ENCODE results near the gene DDIAS. TPM values are rescaled to one million over a fixed set of nuclear protein-coding genes. Genes with fewer than 3 reads are reported as not detected.
A peak's percentile ranks its signal among the peaks of the same experiment; 100 is the strongest.

Gene DDIAS
- total RNA-seq, 1 experiment from 2014 or later: 17.1 TPM

DNA sequence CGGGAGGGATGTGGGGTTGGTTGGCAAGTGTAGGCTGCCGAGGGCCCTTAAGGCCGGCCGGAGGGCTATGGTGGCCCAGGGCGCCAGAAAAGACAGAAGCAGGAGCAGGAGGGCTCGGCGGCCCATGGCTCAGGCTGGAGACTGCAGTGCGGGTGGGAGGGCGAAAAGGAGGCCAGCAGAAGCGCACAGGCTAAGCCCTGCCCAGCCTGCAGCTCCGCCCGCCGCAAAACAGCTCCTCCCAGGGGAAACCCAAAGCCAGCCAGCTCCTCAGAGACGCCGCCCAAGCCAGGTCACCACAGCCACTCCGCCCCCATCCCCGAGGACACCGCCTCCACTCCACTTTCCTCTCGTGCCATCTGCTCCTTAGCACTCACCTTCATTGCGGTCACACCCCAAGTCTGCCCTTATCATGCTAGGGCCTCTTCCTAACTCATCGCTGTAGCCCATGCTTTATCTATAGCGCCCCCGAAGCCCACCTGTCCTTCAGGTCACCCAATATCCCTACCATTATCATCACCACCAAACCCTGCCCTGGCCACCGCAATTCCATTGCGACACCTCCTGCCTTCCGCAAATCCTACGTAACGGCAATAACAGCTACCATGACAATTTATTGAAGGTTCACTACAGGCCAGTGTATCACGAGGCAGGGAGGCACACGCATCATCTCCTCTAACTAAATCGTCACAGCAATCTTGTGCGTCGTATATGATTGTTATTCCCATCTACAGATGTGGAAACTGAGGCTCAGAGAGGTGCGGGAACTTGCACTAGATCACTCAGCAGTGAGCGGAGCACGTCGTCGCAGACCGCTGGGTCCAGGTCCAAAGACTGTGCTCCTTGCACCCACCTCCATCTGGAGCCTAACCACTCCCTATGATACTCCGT is 1.0 kb upstream of the DDIAS start, which contains the start of gene PRCP (continued):
- TF ChIP-seq ZBTB33 (IDR thresholded peaks at IDR 0.05; ENCODE audit: extremely low read depth, insufficient replicate concordance, low read length): no peak
- TF ChIP-seq SIN3A (IDR thresholded peaks at IDR 0.05; ENCODE audit: low read depth): peak; percentile 82
- peak; percentile 97 for TF ChIP-seq POLR2AphosphoS5 (IDR thresholded peaks at IDR 0.05; ENCODE audit: low read depth, low read length)
- peak; percentile 74 for TF ChIP-seq TCF7L2 (IDR thresholded peaks at IDR 0.05; ENCODE audit: borderline replicate concordance, extremely low read depth, insufficient read depth, insufficient read length)
- no peak for TF ChIP-seq JUND (IDR thresholded peaks at IDR 0.05)
- peak; percentile 47; the same call in 1 of the 2 replicates for TF ChIP-seq ZFX (IDR thresholded peaks at IDR 0.05)

GRCh38 chr11:82901922-82902485 is 468 bp downstream of the DDIAS start:
- ChIA-PET RAD21 (ENCODE audit: low non-redundant PET in 1 of 2, low total read pairs in 2 of 2, uncharacterized antibody in 2 of 2, unreplicated experiment in 2 of 2) (no interaction called here), POLR2A (interaction anchor here (0.8 to 2.1 kb wide), 5 partner anchors 33 to 802 kb away, joined by 3 to 15 read pairs (median 3); partner anchors contain the start of genes CCDC90B and PCF11), CTCF (interaction anchor here (1.0 to 2.7 kb wide), 7 partner anchors 25 to 391 kb away, joined by 3 to 14 read pairs (median 4); partner anchors contain the start of gene CCDC90B)
- H3K9me2 ChIP-seq (ENCODE audit: insufficient read depth): no peaks in the 10 kb centered on the region
- DNase-seq (ENCODE audit: low read depth, low spot score): no peak
- peak overlapping the region; percentile 55 to 96 for H3K4me3 ChIP-seq (replicated peaks in 1 of 2; ENCODE audit: low read depth in 1 of 2, low read length in 2 of 2)
- H3K9ac ChIP-seq (ENCODE audit: low read length): peak overlapping the region; percentile 84
- no peaks in the 10 kb centered on the region for H3K9me3 ChIP-seq (ENCODE audit: control insufficient read depth in 1 of 2, insufficient read depth in 1 of 2, low read depth in 1 of 2, low read length in 2 of 2)
- H3K36me3 ChIP-seq (ENCODE audit: control insufficient read depth in 1 of 2, insufficient read depth in 2 of 2, low read length in 2 of 2): no peaks in the 10 kb centered on the region
- peaks cover 10 to 24% of the 10 kb centered on the region in 2 experiments; a peak in 3 of 4 replicates for H3K4me1 ChIP-seq (ENCODE audit: control insufficient read depth in 1 of 2, insufficient read depth in 2 of 2, low read length in 2 of 2)
- peaks cover 13% of the 10 kb centered on the region; the same call in 1 of the 2 replicates for H4K20me1 ChIP-seq (ENCODE audit: insufficient read depth)
- peak overlapping the region; percentile 65 for H2AFZ ChIP-seq (ENCODE audit: low read depth, low read length, poor library complexity, severe bottlenecking)
- TSS peak; percentile 67 for BruUV-seq (replicated peaks)
- no peaks in the 10 kb centered on the region for H3K27me3 ChIP-seq (ENCODE audit: insufficient read depth, low read length)
- TF ChIP-seq SIN3A (IDR thresholded peaks at IDR 0.05; ENCODE audit: low read depth) (peak; percentile 16; the same call in 1 of the 2 replicates), EGR1 (IDR thresholded peaks at IDR 0.05; ENCODE audit: low read depth) (no peak)
- no peak for ATAC-seq
- peak overlapping the region; percentile 96 for H3K4me2 ChIP-seq (ENCODE audit: low read length)
- H3K79me2 ChIP-seq (ENCODE audit: insufficient read depth, low read length): peaks cover 66% of the 10 kb centered on the region
- H3K27ac ChIP-seq (ENCODE audit: low read depth, low read length): peak overlapping the region; percentile 34; the same call in 1 of the 2 replicates
- intact Hi-C loops (cut with micrococcal nuclease): loop anchor here (1.0 to 2.0 kb wide), 3 partner anchors 35 to 254 kb away; partner anchors contain the start of gene RAB30

Data from HCT116 (cell line).